K562 (cell line): Measurements from ENCODE around the gene FBXO8. TPM values are rescaled to one million over a fixed set of nuclear protein-coding genes. Genes with fewer than 3 reads are reported as not detected.

Source experiments
- ATAC-seq: fragments of 200-7000 bp; cut with Tn5 transposase; 3 replicates; pipeline ENCODE4 v1.9.1; 2020; ENCODE audit warnings: moderate library complexity
- BruUV-seq: library from RNA; stranded (reverse); fragments of 400-500 nt; replicated peaks from 2 replicates; lab custom pipeline; 2021; lab: Mats Ljungman, UMichigan
- CTCF ChIA-PET: fragments of 300-600 bp; formaldehyde crosslinking; extraction: SDS; loops from one replicate; lab custom pipeline; 2021; ENCODE audit warnings: low intra/inter-chr PET ratio; lab: Yijun Ruan, JAX
- POLR2A ChIA-PET: fragments of 300-600, 350-650 bp; sonication (Branson Sonifier 250); formaldehyde crosslinking; extraction: SDS; loops from one replicate; lab custom pipeline; 2021; ENCODE audit warnings: antibody characterized with exemption, inconsistent platforms; lab: Yijun Ruan, JAX
- DNase-seq, 4 experiments: peaks; one replicate each; pipeline versions ENCODE4 v3.0.0 to v3.0.0-alpha.2; 2011 to 2018; ENCODE audit warnings: low spot score in 3 of 4, mixed read lengths in 3 of 4; ENCODE audit errors: extremely low read depth in 1 of 4
- FAIRE-seq: peaks from 2 replicates; lab custom pipeline; 2011; peaks lifted over from hg19 to GRCh38; lab: Jason Lieb, UNC
- H2AFZ ChIP-seq: 2 replicates; pipeline ENCODE4 v1.6.0; 2011; ENCODE audit warnings: low read depth, low read length, control low read depth, inconsistent platforms
- H3K27ac ChIP-seq: fragments of 200-600 bp; 3 replicates; pipeline ENCODE4 v1.8.0; 2011; ENCODE audit warnings: low read depth, mild to moderate bottlenecking, control low read depth, inconsistent platforms, low read length, moderate library complexity, mixed read lengths; ENCODE audit errors: extremely low read depth
- H3K27me3 ChIP-seq, 2 experiments: fragments of 300-600 bp in 1 of 2; 2 replicates in 1 of 2; 3 replicates in 1 of 2; pipeline versions ENCODE4 v1.6.0 to v1.8.0; 2011; ENCODE audit warnings: inconsistent platforms in 2 of 2, low read length in 2 of 2, mild to moderate bottlenecking in 1 of 2, mixed read lengths in 1 of 2, moderate library complexity in 1 of 2; ENCODE audit not compliant: control insufficient read depth in 2 of 2, insufficient read depth in 2 of 2
- H3K36me3 ChIP-seq: fragments of 300-600 bp; 3 replicates; pipeline ENCODE4 v1.8.0; 2011; ENCODE audit warnings: mild to moderate bottlenecking, low read length, inconsistent platforms; ENCODE audit not compliant: control insufficient read depth, insufficient read depth
- H3K4me1 ChIP-seq, 2 experiments: fragments of 200-600 bp in 1 of 2; replicated peaks in 1 of 2; 2 replicates in 1 of 2; 3 replicates in 1 of 2; pipeline versions ENCODE4 v1.5.1 to v1.8.0; 2011; ENCODE audit warnings: inconsistent platforms in 2 of 2, low read length in 2 of 2, mild to moderate bottlenecking in 1 of 2, mixed read lengths in 1 of 2, moderate library complexity in 1 of 2; ENCODE audit not compliant: control insufficient read depth in 2 of 2, insufficient read depth in 2 of 2
- H3K4me2 ChIP-seq: 2 replicates; pipeline ENCODE4 v1.6.1; 2011; ENCODE audit warnings: low read length, control low read depth, inconsistent platforms, mixed read lengths; ENCODE audit not compliant: insufficient read depth
- H3K4me3 ChIP-seq: fragments of 200-600 bp; sonication (generic), shearing (Covaris generic); 2 replicates; pipeline ENCODE4 v1.5.1; 2016; ENCODE audit warnings: control low read depth, inconsistent platforms
- H3K79me2 ChIP-seq: fragments of 200-600 bp; 3 replicates; pipeline ENCODE4 v1.8.0; 2011; ENCODE audit warnings: low read length, inconsistent platforms; ENCODE audit not compliant: control insufficient read depth, insufficient read depth
- H3K9ac ChIP-seq, 2 experiments: 2 replicates each; pipeline versions ENCODE4 v1.6.0 to v1.6.1; 2011; ENCODE audit warnings: low read depth in 2 of 2, low read length in 2 of 2, control low read depth in 1 of 2, inconsistent platforms in 1 of 2, mild to moderate bottlenecking in 1 of 2, mixed read lengths in 1 of 2; ENCODE audit not compliant: insufficient read depth in 1 of 2
- H3K9me1 ChIP-seq: one replicate; pipeline ENCODE4 v1.6.0; 2011; ENCODE audit warnings: inconsistent platforms, mild to moderate bottlenecking, low read length, moderate library complexity; ENCODE audit not compliant: control insufficient read depth, insufficient read depth
- H3K9me3 ChIP-seq: replicated peaks from 2 replicates; pipeline ENCODE4 v1.5.1; 2011; ENCODE audit warnings: low read depth, low read length, inconsistent platforms; ENCODE audit not compliant: control insufficient read depth, insufficient read depth
- H4K20me1 ChIP-seq: replicated peaks from 2 replicates; pipeline ENCODE4 v1.6.1; 2011; ENCODE audit warnings: low read length, inconsistent platforms, mixed read lengths; ENCODE audit not compliant: control insufficient read depth, insufficient read depth
- BRD4 ChIP-seq: fragments of 200-600 bp; sonication (generic); IDR thresholded peaks from 2 replicates; pipeline ENCODE4 v1.6.1; 2017; ENCODE audit warnings: inconsistent platforms
- DACH1 ChIP-seq: fragments of 450-650 bp; IDR thresholded peaks from 2 replicates; pipeline ENCODE4 v1.6.1; 2018; ENCODE audit not compliant: partially characterized antibody
- E2F3 ChIP-seq: fragments of 250-450 bp; sonication (Bioruptor Pico); IDR thresholded peaks from 2 replicates; pipeline ENCODE4 v1.4.0; 2020; ENCODE audit warnings: mild to moderate bottlenecking
- JUN ChIP-seq, 2 experiments: sonication (generic) in 1 of 2; formaldehyde crosslinking in 1 of 2; IDR thresholded peaks; 2 replicates each; pipeline versions ENCODE4 v1.6.1 to v1.8.0; 2012 to 2022; ENCODE audit warnings: borderline replicate concordance in 2 of 2, mild to moderate bottlenecking in 2 of 2, improper control_type of control experiment in 1 of 2, low read depth in 1 of 2, low read length in 1 of 2, missing genetic modification reagents in 1 of 2
- NCOA1 ChIP-seq: fragments of 450-650 bp; IDR thresholded peaks from 2 replicates; pipeline ENCODE4 v1.6.1; 2016; ENCODE audit warnings: low read depth
- SNRNP70 ChIP-seq: fragments of 200-400 bp; formaldehyde crosslinking; optimal IDR thresholded peaks from 2 replicates; pipeline ENCODE3; 2017; ENCODE audit warnings: low read depth, low read length
- SP1 ChIP-seq: sonication (generic); formaldehyde crosslinking; IDR thresholded peaks from 2 replicates; pipeline ENCODE4 v1.8.1; 2022; ENCODE audit warnings: mild to moderate bottlenecking, missing genetic modification reagents
- ZNF586 ChIP-seq: fragments of 450-650 bp; formaldehyde crosslinking; conservative IDR thresholded peaks from 2 replicates; pipeline ENCODE4 v1.4.0; 2020; ENCODE audit warnings: mild to moderate bottlenecking, moderate library complexity
- WGBS: fragments of 100-300 bp; shearing (Covaris generic); methylation state at CpG from one replicate; pipeline ENCODE4 v1.1.6; 2016; ENCODE audit warnings: low coverage, mixed read lengths; ENCODE audit not compliant: insufficient coverage; ENCODE audit errors: missing lambda C conversion rate; 5-methylcytosine and 5-hydroxymethylcytosine counted together
- in situ Hi-C: fragments of 300-500 bp; cut with MboI; formaldehyde crosslinking; loops from 4 replicates; pipeline ENCODE4 v1.15.0; 2018; ENCODE audit warnings: inconsistent platforms, mixed read lengths
- intact Hi-C: fragments of 100-400 bp; cut with micrococcal nuclease; formaldehyde crosslinking; loops from 2 replicates; pipeline ENCODE4 v1.14.2; 2022
- polyA plus RNA-seq, 8 experiments: library from polyadenylated mRNA; depleted of rRNA in 4 of 8; stranded (reverse) in 5 of 8; unstranded in 3 of 8; fragments of >200 nt; fragmentation: Nextera tagmentation in 2 of 8; fragmentation: Illumina TruSeq in 1 of 8; extraction: Ambion mirVana in 2 of 8; extraction: Trizol in 1 of 8; gene quantifications; 2 replicates each; pipeline versions ENCODE4 v1.2.1 to v1.2.3, GENCODE V29; 2011 to 2014; ENCODE audit warnings: inconsistent platforms in 1 of 8, missing spikeins in 1 of 8
- total RNA-seq, 7 experiments: library from RNA; depleted of rRNA in 6 of 7; stranded (reverse); fragments of >200 nt in 6 of 7; fragmentation: Illumina TruSeq in 2 of 7; extraction: Trizol in 2 of 7; gene quantifications; 2 replicates each; pipeline versions ENCODE4 v1.2.1 to v1.2.3, GENCODE V29; 2011 to 2021; ENCODE audit warnings: low replicate concordance in 1 of 7
- TF ChIP-seq, protein P1 (sequence below): fragments of 250-450 bp; sonication (Bioruptor Pico); IDR thresholded peaks from 2 replicates; pipeline ENCODE4 v1.5.0; 2021; ENCODE audit warnings: mild to moderate bottlenecking, borderline replicate concordance
- TF ChIP-seq, protein P2 (sequence below): sonication (generic); formaldehyde crosslinking; IDR thresholded peaks from 2 replicates; pipeline ENCODE4 v1.9.0; 2022; ENCODE audit warnings: mild to moderate bottlenecking, missing genetic modification reagents
- TF ChIP-seq, protein P3 (sequence below): sonication (generic); formaldehyde crosslinking; IDR thresholded peaks from 2 replicates; pipeline ENCODE4 v1.8.1; 2023; ENCODE audit warnings: mild to moderate bottlenecking, missing genetic modification reagents
- TF ChIP-seq, protein P4 (sequence below): fragments of 450-650 bp; formaldehyde crosslinking; IDR thresholded peaks from 2 replicates; pipeline ENCODE4 v1.4.0; 2020; ENCODE audit warnings: mild to moderate bottlenecking, mixed read lengths
- TF ChIP-seq, protein P5 (sequence below): sonication (generic); formaldehyde crosslinking; IDR thresholded peaks from 2 replicates; pipeline ENCODE4 v1.8.1; 2022; ENCODE audit warnings: missing genetic modification reagents

The FBXO8 gene
- total and polyA plus RNA-seq, 9 of the 15 experiments (the other 6 are each of a cell fraction or from before 2014, with no cell fraction given), result 12.9 to 27.1 (median 14.8) TPM

DNA sequence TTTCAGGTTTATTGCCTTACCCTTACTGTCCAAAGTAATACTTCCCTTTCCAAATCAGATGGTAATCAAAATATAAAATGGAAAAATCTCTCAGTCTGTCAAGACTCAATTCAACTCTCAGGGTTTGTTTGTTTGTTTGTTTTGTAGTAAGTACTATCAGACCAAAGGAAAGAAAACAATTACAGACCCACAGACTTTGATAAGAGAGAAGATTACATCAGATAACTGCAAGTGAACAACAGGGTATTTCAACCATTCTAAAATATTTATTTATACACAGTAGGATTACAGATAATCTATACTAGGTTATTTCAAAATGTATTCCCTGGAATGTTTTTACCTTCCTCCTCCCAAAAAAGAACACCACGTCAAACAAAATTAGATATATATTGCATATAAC lies 28.9 kb downstream of the FBXO8 start:
- Histone ChIP-seq H3K9ac (no peak overlapping the region), H3K36me3 (peaks cover 5% of the 10 kb centered on the region; the same call in 1 of the 3 replicates), H3K4me3 (no peak overlapping the region), H3K27me3 (no peaks in the 10 kb centered on the region), H4K20me1 (no peaks in the 10 kb centered on the region), H3K9me1 (no peaks in the 10 kb centered on the region), H3K4me1 (peaks cover 0 to 3% of the 10 kb centered on the region in 2 experiments; a peak in 2 of 5 replicates), H2AFZ (no peak overlapping the region), H3K79me2 (no peaks in the 10 kb centered on the region), H3K4me2 (no peak overlapping the region), H3K9me3 (no peaks in the 10 kb centered on the region), H3K27ac (no peak overlapping the region)
- ChIA-PET POLR2A (no interaction called here), CTCF (no interaction called here)
- ATAC-seq, result no peak
- BruUV-seq, result no TSS peak
- 79% methylated on average over 1 of the region's 1 CpG for WGBS
- in situ Hi-C loops, result no loop called here
- FAIRE-seq, result no peak
- intact Hi-C loops, result no loop called here
- DNase-seq, result no peak
- TF ChIP-seq, protein P1, sequence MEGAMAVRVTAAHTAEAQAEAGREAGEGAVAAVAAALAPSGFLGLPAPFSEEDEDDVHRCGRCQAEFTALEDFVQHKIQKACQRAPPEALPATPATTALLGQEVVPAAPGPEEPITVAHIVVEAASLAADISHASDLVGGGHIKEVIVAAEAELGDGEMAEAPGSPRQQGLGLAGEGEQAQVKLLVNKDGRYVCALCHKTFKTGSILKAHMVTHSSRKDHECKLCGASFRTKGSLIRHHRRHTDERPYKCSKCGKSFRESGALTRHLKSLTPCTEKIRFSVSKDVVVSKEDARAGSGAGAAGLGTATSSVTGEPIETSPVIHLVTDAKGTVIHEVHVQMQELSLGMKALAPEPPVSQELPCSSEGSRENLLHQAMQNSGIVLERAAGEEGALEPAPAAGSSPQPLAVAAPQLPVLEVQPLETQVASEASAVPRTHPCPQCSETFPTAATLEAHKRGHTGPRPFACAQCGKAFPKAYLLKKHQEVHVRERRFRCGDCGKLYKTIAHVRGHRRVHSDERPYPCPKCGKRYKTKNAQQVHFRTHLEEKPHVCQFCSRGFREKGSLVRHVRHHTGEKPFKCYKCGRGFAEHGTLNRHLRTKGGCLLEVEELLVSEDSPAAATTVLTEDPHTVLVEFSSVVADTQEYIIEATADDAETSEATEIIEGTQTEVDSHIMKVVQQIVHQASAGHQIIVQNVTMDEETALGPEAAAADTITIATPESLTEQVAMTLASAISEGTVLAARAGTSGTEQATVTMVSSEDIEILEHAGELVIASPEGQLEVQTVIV, result no peak
- TF ChIP-seq SNRNP70, result no peak
- no peak for TF ChIP-seq DACH1
- TF ChIP-seq SP1 (CRISPR knock-in tag), result no peak
- TF ChIP-seq E2F3 (CRISPR knock-in tag), result no peak
- TF ChIP-seq, protein P2, sequence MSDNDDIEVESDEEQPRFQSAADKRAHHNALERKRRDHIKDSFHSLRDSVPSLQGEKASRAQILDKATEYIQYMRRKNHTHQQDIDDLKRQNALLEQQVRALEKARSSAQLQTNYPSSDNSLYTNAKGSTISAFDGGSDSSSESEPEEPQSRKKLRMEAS, result no peak
- TF ChIP-seq BRD4, result no peak
- TF ChIP-seq, protein P3, sequence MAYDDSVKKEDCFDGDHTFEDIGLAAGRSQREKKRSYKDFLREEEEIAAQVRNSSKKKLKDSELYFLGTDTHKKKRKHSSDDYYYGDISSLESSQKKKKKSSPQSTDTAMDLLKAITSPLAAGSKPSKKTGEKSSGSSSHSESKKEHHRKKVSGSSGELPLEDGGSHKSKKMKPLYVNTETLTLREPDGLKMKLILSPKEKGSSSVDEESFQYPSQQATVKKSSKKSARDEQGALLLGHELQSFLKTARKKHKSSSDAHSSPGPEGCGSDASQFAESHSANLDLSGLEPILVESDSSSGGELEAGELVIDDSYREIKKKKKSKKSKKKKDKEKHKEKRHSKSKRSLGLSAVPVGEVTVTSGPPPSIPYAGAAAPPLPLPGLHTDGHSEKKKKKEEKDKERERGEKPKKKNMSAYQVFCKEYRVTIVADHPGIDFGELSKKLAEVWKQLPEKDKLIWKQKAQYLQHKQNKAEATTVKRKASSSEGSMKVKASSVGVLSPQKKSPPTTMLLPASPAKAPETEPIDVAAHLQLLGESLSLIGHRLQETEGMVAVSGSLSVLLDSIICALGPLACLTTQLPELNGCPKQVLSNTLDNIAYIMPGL (CRISPR knock-in tag), result no peak
- no peak for TF ChIP-seq NCOA1
- no peak for TF ChIP-seq ZNF586
- TF ChIP-seq, protein P4, sequence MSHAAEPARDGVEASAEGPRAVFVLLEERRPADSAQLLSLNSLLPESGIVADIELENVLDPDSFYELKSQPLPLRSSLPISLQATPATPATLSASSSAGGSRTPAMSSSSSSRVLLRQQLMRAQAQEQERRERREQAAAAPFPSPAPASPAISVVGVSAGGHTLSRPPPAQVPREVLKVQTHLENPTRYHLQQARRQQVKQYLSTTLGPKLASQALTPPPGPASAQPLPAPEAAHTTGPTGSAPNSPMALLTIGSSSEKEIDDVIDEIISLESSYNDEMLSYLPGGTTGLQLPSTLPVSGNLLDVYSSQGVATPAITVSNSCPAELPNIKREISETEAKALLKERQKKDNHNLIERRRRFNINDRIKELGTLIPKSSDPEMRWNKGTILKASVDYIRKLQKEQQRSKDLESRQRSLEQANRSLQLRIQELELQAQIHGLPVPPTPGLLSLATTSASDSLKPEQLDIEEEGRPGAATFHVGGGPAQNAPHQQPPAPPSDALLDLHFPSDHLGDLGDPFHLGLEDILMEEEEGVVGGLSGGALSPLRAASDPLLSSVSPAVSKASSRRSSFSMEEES, result no peak
- no peak for TF ChIP-seq JUN (IDR thresholded peaks at IDR 0.05; ENCODE audit: borderline replicate concordance, low read depth, low read length)
- TF ChIP-seq JUN (CRISPR knock-in tag; IDR thresholded peaks at IDR 0.05; ENCODE audit: borderline replicate concordance), result no peak
- TF ChIP-seq, protein P5, sequence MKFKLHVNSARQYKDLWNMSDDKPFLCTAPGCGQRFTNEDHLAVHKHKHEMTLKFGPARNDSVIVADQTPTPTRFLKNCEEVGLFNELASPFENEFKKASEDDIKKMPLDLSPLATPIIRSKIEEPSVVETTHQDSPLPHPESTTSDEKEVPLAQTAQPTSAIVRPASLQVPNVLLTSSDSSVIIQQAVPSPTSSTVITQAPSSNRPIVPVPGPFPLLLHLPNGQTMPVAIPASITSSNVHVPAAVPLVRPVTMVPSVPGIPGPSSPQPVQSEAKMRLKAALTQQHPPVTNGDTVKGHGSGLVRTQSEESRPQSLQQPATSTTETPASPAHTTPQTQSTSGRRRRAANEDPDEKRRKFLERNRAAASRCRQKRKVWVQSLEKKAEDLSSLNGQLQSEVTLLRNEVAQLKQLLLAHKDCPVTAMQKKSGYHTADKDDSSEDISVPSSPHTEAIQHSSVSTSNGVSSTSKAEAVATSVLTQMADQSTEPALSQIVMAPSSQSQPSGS (CRISPR knock-in tag), result no peak
